ENCODE data around the gene STX4.

GRCh38 chr16:30987581-30988190, 45.7 kb upstream of the STX4 start:
- TF ChIP-seq CTCF (IDR thresholded peaks at IDR 0.05), result no peak
- TF ChIP-seq POLR2A (IDR thresholded peaks at IDR 0.05), result no peak
